ENCODE results near the gene RNU6-1.

The RNU6-1 gene

GRCh38 chr15:67863442-67863987 lies 23.7 kb upstream of the RNU6-1 start (continued):
- 0 out of 2 replicates have a peak, but pooled peaks have one; percentile 19 for TF ChIP-seq ZNF10 (tag by site-specific recombination; IDR thresholded peaks at IDR 0.05)
- TF ChIP-seq ZBTB10 (tag by site-specific recombination; IDR thresholded peaks at IDR 0.05), result 0 out of 2 replicates have a peak, but pooled peaks have one; percentile 33
- no peak for TF ChIP-seq ZSCAN18 (tag by site-specific recombination; IDR thresholded peaks at IDR 0.05)
- TF ChIP-seq PRDM4 (tag by site-specific recombination; IDR thresholded peaks at IDR 0.05), result no peak
- no peak for TF ChIP-seq KLF10 (tag by site-specific recombination; IDR thresholded peaks at IDR 0.05)
- peak; percentile 56; the same call in 1 of the 2 replicates for TF ChIP-seq ZNF341 (tag by site-specific recombination; IDR thresholded peaks at IDR 0.05; ENCODE audit: low read depth)
- peak; percentile 95 for TF ChIP-seq ZSCAN30 (tag by site-specific recombination; IDR thresholded peaks at IDR 0.05)
- no peak for TF ChIP-seq ZNF140 (tag by site-specific recombination; IDR thresholded peaks at IDR 0.05)
- TF ChIP-seq ZNF184 (tag by site-specific recombination; IDR thresholded peaks at IDR 0.05), result peak; percentile 59; the same call in 1 of the 2 replicates
- peak; percentile 92 for TF ChIP-seq ZNF600 (tag by site-specific recombination; IDR thresholded peaks at IDR 0.05)
- TF ChIP-seq ZBTB44 (tag by site-specific recombination; IDR thresholded peaks at IDR 0.05), result peak; percentile 28; the same call in 1 of the 2 replicates
- no peak for TF ChIP-seq ZNF157 (tag by site-specific recombination; IDR thresholded peaks at IDR 0.05)
- peak; percentile 89; the same call in 1 of the 2 replicates for TF ChIP-seq ZNF561 (tag by site-specific recombination; IDR thresholded peaks at IDR 0.05; ENCODE audit: borderline replicate concordance)
- peak; percentile 72 for TF ChIP-seq ZNF654 (tag by site-specific recombination; IDR thresholded peaks at IDR 0.05; ENCODE audit: low read depth)
- TF ChIP-seq ZIC2 (tag by site-specific recombination; IDR thresholded peaks at IDR 0.05), result peak; percentile 85
- TF ChIP-seq ZNF391 (tag by site-specific recombination; IDR thresholded peaks at IDR 0.05; ENCODE audit: borderline replicate concordance, low read depth), result peak; percentile 99; the same call in 1 of the 2 replicates
- TF ChIP-seq ZSCAN16 (tag by site-specific recombination; IDR thresholded peaks at IDR 0.05), result 0 out of 2 replicates have a peak, but pooled peaks have one; percentile 52
- no peak for TF ChIP-seq ZBTB49 (tag by site-specific recombination; IDR thresholded peaks at IDR 0.05; ENCODE audit: low read depth)
- TF ChIP-seq SCRT1 (tag by site-specific recombination; IDR thresholded peaks at IDR 0.05; ENCODE audit: borderline replicate concordance), result no peak
- peak; percentile 71 for TF ChIP-seq EGR2 (tag by site-specific recombination; IDR thresholded peaks at IDR 0.05; ENCODE audit: low read depth)
- TF ChIP-seq ZFP69B (tag by site-specific recombination; IDR thresholded peaks at IDR 0.05), result peak; percentile 78; the same call in 1 of the 2 replicates
- peak; percentile 76 for TF ChIP-seq PATZ1 (tag by site-specific recombination; IDR thresholded peaks at IDR 0.05)
- TF ChIP-seq BCL11B (tag by site-specific recombination; IDR thresholded peaks at IDR 0.05; ENCODE audit: low read depth), result no peak
- TF ChIP-seq ZNF24 (tag by site-specific recombination; IDR thresholded peaks at IDR 0.05), result 0 out of 2 replicates have a peak, but pooled peaks have one; percentile 23
- peak; percentile 74 for TF ChIP-seq ZBTB17 (tag by site-specific recombination; IDR thresholded peaks at IDR 0.05)
- TF ChIP-seq ZNF335 (tag by site-specific recombination; conservative IDR thresholded peaks at IDR 0.05), result peak; percentile 88
- peak; percentile 91 for TF ChIP-seq ZNF2 (tag by site-specific recombination; IDR thresholded peaks at IDR 0.05)

Measured in HEK293 (cell line).